Stimulated activated CD4-positive, alpha-beta T cell treated with anti-CD3 and anti-CD28 coated beads, Interleukin-1b, Interleukin-23, amount 100 ng/mL, for 48 hours (primary cell): ENCODE measurements around the gene WWOX.

Source experiments
- DNase-seq: peaks from one replicate; pipeline ENCODE4 v3.0.0-alpha.2; 2020

Gene WWOX

DNA sequence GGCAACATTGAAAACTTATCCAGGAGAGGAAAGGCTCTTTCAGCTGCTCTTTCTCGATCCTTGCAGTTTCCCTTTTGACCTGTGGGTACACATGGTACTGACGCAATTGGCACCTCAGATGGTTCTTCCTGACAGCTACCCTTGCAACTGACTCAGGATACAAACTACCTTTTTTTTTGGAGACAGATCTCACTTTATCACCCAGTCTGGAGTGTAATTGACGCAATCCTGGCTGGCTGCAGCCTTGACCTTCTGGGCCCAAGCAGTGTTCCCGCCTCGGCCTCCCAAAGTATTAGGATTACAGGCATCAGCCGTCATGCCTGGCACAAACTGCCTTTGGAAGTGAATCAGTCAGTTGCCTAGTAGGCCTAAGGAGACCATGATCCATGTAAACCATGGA is 607.2 kb downstream of the WWOX start:
- no peak for DNase-seq

DNA sequence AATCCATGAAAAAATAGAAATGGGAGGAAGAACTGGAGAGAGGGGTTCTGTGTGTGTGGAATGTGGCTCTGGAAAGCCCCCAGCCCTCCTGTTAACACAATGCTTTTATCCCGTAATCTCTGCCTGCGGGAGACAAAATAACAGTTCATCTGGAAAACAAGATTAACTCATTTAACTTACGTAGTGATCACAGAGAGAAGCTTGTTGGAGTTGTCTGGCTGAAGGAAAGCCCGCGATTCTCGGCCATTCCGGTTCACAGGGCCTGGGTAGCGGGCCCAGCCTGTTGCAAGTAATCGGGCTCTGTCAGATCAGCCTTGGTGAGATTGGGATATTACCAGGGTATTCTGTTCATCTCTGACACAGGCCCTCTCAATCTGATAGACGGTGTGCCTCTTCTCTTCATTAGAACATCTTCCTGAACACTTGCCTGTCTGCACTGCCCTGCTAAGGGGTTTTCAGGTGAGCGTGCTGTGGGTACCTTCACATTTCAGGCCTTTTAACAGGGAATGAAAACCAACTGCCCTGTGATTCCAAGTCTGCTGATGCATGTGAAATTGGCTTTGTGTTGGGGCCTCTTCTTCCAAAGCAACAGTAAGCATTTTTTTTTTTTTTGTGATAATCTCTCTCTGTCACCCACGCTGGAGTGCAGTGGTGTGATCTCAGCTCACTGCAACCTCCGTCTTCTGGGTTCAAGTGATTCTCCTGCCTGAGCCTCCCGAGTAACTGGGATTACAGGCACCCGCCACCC is 609.9 kb downstream of the WWOX start:
- DNase-seq: no peak

- no peak for DNase-seq
Measured at GRCh38 chr16:78715106-78715505, 615.7 kb downstream of the WWOX start.

DNA sequence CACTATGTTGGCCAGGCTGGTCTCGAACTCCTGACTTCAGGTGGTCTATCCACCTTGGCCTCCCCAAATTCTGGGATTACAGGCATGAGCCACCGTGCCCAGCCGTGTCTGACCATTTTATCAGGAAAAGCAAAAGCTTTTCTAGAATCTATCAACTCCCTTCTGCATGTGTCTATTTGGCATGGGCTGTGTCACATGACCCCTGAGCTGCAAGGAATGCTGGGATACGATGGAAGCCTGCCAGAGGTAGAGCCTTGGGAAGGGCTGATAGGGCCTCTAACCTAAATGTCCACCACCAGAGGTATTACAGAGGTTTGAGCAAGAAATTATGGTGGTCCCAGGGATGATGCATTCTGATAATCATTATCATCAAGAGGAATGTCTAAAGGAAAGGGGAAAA is 616.2 kb downstream of the WWOX start:
- DNase-seq: no peak

GRCh38 chr16:78718141-78718540 is 618.7 kb downstream of the WWOX start:
- no peak for DNase-seq

- no peak for DNase-seq
Measured at GRCh38 chr16:78720416-78720815, 621.0 kb downstream of the WWOX start.

- no peak for DNase-seq
Measured at GRCh38 chr16:78727536-78727935, 628.1 kb downstream of the WWOX start.

DNA sequence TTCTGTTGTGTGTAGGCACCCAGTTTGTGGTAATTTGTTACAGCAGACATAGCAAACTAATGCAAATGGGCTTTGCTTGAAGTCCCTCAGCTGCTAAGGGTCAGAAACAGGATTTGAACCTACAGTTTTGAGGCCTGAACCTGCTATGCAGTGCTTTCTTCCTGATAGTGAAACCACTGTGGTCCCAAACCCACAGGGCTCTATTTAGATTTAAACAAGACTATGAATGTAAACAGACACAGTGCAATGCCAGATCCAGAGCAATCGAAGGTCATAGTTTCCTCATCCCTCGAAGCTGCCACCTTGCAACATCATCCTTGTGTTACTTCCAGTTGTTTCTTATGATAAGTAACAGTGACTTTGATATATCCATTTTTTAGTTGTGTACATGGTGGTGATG is 630.2 kb downstream of the WWOX start:
- no peak for DNase-seq

GRCh38 chr16:78731785-78732184 is 632.3 kb downstream of the WWOX start:
- DNase-seq: no peak

DNA sequence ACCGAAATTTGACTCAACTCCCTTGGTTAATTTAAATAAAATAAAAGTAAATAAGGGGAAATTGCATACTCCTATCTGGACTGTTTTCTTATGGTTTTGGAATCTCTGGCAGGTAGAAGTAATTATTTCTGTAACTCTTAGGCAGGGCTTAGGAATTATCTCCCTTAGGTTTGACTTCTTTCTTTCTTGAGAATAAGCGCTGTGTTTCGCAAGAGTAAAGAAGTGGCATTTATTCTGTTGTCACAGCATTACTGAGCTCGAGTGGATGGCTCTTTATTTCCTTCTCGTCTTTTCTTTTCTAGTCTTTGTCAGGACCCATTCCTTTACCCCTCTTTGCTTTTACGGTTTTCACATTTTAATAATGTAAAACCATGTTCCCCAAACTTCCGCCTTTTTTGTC is 633.2 kb downstream of the WWOX start:
- no peak for DNase-seq

DNA sequence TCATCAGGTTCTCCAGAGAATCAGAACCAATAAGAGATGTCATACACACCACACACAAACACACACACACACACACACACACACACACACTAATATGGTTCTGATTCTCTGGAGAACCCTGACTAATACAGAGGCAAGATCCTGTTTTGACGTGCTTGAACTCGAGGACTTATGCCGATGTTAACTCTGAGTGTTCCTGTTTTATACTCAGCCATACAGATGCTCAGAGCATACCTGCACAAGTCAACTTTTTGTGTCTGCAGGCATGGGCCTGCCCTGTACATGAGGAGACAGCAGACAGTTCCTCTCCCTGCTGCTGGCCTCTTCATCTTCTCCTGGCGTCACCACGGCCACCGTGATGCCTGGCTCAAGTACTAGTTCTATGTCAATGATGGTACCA is 635.9 kb downstream of the WWOX start:
- DNase-seq: no peak

DNA sequence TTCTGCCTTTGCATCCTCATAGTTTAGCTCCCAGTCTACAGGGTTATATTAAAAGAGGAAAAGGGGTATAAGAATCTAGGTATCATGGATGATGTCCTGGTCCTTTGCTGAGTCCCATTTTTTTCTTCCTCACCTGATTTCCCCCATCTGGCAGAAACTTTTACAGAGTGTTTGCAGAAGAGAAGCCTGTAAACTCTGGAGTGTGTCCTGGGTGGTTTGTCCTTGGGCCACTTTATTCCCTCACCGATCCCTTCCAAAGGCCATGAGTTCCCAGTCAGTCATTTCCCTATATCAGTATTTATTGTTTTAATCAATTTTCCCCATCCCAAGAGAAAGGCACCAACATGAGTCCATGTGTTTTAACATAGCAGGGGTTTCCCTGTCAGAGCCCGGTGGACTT is 638.2 kb downstream of the WWOX start:
- no peak for DNase-seq

GRCh38 chr16:78738557-78738956 is 639.1 kb downstream of the WWOX start:
- no peak for DNase-seq

DNA sequence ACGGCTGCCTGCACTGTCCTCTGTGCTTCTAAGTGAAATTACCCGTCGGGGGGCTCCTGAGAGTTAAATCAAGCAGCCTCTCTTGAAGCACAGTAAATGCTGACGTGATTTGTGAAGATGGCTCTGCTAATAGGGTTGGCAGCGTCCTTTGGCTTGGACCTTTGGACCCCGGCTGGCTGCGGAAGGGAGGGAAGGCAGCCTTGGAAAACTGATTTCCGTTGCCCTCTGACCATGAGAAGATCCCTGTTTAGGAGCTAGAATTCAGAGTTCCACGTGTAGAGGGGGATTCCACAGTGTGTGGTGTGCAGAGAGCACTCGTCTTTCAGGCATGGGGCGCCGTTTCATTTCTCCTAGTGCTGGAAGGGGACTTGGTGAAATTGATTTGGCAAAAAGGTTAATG is 640.8 kb downstream of the WWOX start:
- no peak for DNase-seq

GRCh38 chr16:78742501-78743283 is 643.2 kb downstream of the WWOX start:
- DNase-seq: peak; percentile 88

DNA sequence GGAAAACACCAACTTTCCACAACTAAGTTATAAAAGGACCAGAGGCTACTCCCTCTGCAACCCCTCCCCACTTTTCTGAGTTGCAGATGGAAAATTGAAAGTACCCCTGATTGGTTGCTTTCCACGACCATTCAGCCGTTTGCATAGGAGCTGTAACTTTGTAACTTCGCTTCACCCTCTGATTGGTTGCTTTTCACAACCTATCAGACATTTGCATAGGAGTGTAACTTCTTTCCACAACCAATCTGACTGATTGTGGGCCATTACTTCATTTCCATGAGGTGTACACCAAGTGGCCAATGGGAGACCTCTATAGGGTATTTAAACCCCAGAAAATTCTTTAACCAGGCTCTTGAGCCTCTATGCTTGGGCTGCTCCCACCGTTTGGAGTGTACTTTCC is 644.1 kb downstream of the WWOX start:
- no peak for DNase-seq

- DNase-seq: no peak
Measured at GRCh38 chr16:78744099-78744498, 644.6 kb downstream of the WWOX start.

- no peak for DNase-seq
Measured at GRCh38 chr16:78744796-78745107, 645.3 kb downstream of the WWOX start.

GRCh38 chr16:78745108-78746019 is 645.9 kb downstream of the WWOX start:
- no peak for DNase-seq

GRCh38 chr16:78746718-78747117 is 647.3 kb downstream of the WWOX start:
- DNase-seq: no peak

DNA sequence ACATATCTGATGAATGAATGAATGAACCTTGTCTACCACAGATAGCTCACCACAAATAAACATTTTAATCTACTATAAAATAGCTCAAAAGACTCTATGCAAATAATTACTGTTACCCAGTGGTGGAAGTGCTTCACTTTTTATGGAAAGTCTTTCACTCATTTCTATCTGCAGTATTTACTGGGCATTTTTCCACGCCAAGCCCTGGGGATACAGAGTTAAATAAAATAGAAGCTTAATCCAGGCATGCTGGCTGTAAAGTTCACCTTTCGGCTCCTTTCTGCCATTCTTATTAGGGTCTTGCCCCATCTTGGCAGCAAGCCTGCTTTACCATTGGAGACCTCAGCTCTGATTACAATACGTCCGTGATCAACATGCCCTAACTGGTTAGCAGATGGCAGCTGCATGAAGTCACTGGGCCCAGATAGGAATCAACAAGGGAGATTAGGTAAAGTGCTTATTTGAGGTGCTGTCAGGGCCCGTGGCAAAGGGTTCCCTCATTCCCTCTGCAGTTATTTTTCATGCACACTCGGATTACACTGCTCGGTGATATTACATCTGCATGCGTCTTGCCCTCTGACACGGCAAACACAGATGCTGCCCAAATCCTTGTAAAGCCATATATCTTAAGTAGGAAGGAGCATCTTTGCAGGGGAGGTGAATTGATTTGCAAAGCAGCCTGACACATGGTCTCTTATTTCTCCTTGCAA is 648.9 kb downstream of the WWOX start:
- no peak for DNase-seq

DNA sequence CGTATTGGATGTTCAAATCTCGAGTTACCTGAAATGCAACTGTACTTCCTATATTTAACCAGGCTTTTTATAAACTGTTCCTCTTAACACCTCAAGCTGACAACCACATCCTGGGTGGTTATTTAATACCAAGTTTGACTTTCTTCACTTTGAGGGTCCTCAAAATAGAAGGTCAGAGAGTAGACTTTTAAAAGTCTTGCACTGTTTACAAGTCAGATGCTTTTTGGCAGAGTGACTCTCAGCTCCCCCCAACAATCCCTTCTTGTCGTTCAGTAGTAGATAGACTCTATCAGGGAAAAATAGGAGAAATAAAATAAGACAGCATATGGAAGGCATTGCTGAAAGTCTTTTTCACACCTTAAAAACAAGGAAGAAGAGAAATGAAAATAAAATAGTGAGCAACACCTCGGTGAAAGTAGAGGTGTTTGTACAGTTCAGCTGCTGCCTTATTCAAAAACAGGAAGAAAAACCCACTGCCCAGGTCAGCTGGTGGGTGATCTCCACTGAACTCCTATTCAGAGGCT is 650.4 kb downstream of the WWOX start:
- DNase-seq: no peak

- no peak for DNase-seq
Measured at GRCh38 chr16:78750611-78751010, 651.2 kb downstream of the WWOX start.
